H1 (cell line): Measurements from ENCODE around the gene LRRC4C. TPM values are rescaled to one million over a fixed set of nuclear protein-coding genes. Genes with fewer than 3 reads are reported as not detected.

Source experiments
- CTCF ChIA-PET: fragments of 300-600 bp; sonication (Branson Sonifier 250); formaldehyde crosslinking; loops from one replicate; lab custom pipeline; 2021; ENCODE audit not compliant: partially characterized antibody; lab: Charles Lee
- POLR2A ChIA-PET: fragments of 300-600 bp; sonication (Branson Sonifier 250); formaldehyde crosslinking; loops from one replicate; lab custom pipeline; 2021; ENCODE audit warnings: inconsistent platforms; ENCODE audit not compliant: partially characterized antibody; lab: Charles Lee
- DNase-seq, 2 experiments: peaks; one replicate each; pipeline versions ENCODE4 v3.0.0 to v3.0.0-alpha.2; 2010 to 2022; ENCODE audit warnings: low spot score in 2 of 2, low read depth in 1 of 2, mixed read lengths in 1 of 2
- FAIRE-seq: peaks from 2 replicates; lab custom pipeline; 2011; peaks lifted over from hg19 to GRCh38; lab: Jason Lieb, UNC
- H2AFZ ChIP-seq: 2 replicates; pipeline ENCODE4 v1.8.1; 2012; ENCODE audit warnings: low read length, inconsistent platforms
- H2AK5ac ChIP-seq: 2 replicates; pipeline ENCODE4 v1.6.1; 2013; ENCODE audit warnings: low read depth, low read length
- H2BK120ac ChIP-seq: replicated peaks from 2 replicates; pipeline ENCODE3; 2013; ENCODE audit warnings: low read depth, low read length, inconsistent platforms
- H2BK12ac ChIP-seq: 2 replicates; pipeline ENCODE4 v1.6.1; 2013; ENCODE audit warnings: low read depth, low read length
- H2BK15ac ChIP-seq: 2 replicates; pipeline ENCODE4 v1.6.1; 2013; ENCODE audit warnings: low read length
- H2BK20ac ChIP-seq: 2 replicates; pipeline ENCODE4 v1.6.1; 2013; ENCODE audit warnings: low read length
- H2BK5ac ChIP-seq: 2 replicates; pipeline ENCODE4 v1.6.1; 2013; ENCODE audit warnings: low read depth, low read length
- H3K14ac ChIP-seq: 2 replicates; pipeline ENCODE4 v1.6.1; 2013; ENCODE audit warnings: inconsistent platforms; ENCODE audit not compliant: insufficient read length
- H3K18ac ChIP-seq: 2 replicates; pipeline ENCODE4 v1.6.1; 2013; ENCODE audit warnings: low read length; ENCODE audit errors: extremely low read depth
- H3K23ac ChIP-seq: 2 replicates; pipeline ENCODE4 v1.6.1; 2013; ENCODE audit warnings: inconsistent platforms; ENCODE audit not compliant: insufficient read length
- H3K23me2 ChIP-seq: 2 replicates; pipeline ENCODE4 v1.6.1; 2013; ENCODE audit warnings: low read depth, low read length
- H3K27ac ChIP-seq: 2 replicates; pipeline ENCODE4 v1.6.1; 2011; ENCODE audit warnings: low read depth, low read length, inconsistent platforms
- H3K27me3 ChIP-seq, 4 experiments: replicated peaks in 1 of 4; 1 replicate in 1 of 4; 2 replicates in 3 of 4; pipeline versions ENCODE4 v1.6.1 to v1.8.1; 2011 to 2013; ENCODE audit warnings: low read length in 3 of 4, mild to moderate bottlenecking in 3 of 4, inconsistent platforms in 2 of 4, mixed read lengths in 2 of 4, moderate library complexity in 1 of 4; ENCODE audit not compliant: control insufficient read depth in 3 of 4, insufficient read depth in 3 of 4; ENCODE audit errors: extremely low read depth in 1 of 4
- H3K36me3 ChIP-seq, 4 experiments: 2 replicates each; pipeline versions ENCODE4 v1.6.1 to v1.8.1; 2011 to 2013; ENCODE audit warnings: mild to moderate bottlenecking in 4 of 4, low read length in 3 of 4, moderate library complexity in 2 of 4, control low read depth in 1 of 4, inconsistent platforms in 1 of 4; ENCODE audit not compliant: insufficient read depth in 4 of 4, control insufficient read depth in 2 of 4
- H3K4ac ChIP-seq: replicated peaks from 2 replicates; pipeline ENCODE3; 2013; ENCODE audit warnings: low read length, low read depth, mixed read lengths, inconsistent platforms; ENCODE audit not compliant: insufficient read length
- H3K4me1 ChIP-seq, 4 experiments: replicated peaks in 1 of 4; 1 replicate in 1 of 4; 2 replicates in 3 of 4; pipeline versions ENCODE4 v1.6.1 to v1.8.1; 2011 to 2013; ENCODE audit warnings: low read length in 3 of 4, inconsistent platforms in 2 of 4, mixed read lengths in 1 of 4; ENCODE audit not compliant: insufficient read depth in 4 of 4, control insufficient read depth in 3 of 4
- H3K4me2 ChIP-seq, 2 experiments: 2 replicates each; pipeline versions ENCODE4 v1.6.1 to v1.8.1; 2011 to 2013; ENCODE audit warnings: low read depth in 2 of 2, low read length in 2 of 2, control low read depth in 1 of 2, inconsistent platforms in 1 of 2, mild to moderate bottlenecking in 1 of 2; ENCODE audit not compliant: insufficient read depth in 1 of 2
- H3K4me3 ChIP-seq, 4 experiments: fragments of 200-600, 300-600 bp in 1 of 4; sonication (generic), shearing (Covaris generic), sonication (Bioruptor Twin) in 1 of 4; 2 replicates each; pipeline versions ENCODE4 v1.5.1 to v1.8.1; 2011 to 2016; ENCODE audit warnings: low read length in 4 of 4, low read depth in 3 of 4, control low read depth in 2 of 4, inconsistent platforms in 2 of 4, mild to moderate bottlenecking in 2 of 4, mixed read lengths in 1 of 4, moderate library complexity in 1 of 4; ENCODE audit not compliant: insufficient read depth in 2 of 4; ENCODE audit errors: extremely low read depth in 1 of 4
- H3K56ac ChIP-seq: replicated peaks from 2 replicates; pipeline ENCODE3; 2013; ENCODE audit warnings: low read depth, mild to moderate bottlenecking, mixed read lengths, low read length, inconsistent platforms; ENCODE audit not compliant: insufficient read length
- H3K79me1 ChIP-seq: 2 replicates; pipeline ENCODE4 v1.6.1; 2013; ENCODE audit warnings: low read depth, low read length, control low read depth
- H3K79me2 ChIP-seq, 2 experiments: 2 replicates each; pipeline versions ENCODE4 v1.6.1 to v1.8.1; 2012 to 2013; ENCODE audit warnings: low read length in 2 of 2, mild to moderate bottlenecking in 2 of 2, inconsistent platforms in 1 of 2; ENCODE audit not compliant: insufficient read depth in 2 of 2, control insufficient read depth in 1 of 2
- H3K9ac ChIP-seq, 4 experiments: replicated peaks in 1 of 4; 1 replicate in 1 of 4; 2 replicates in 3 of 4; pipeline versions ENCODE4 v1.6.1 to v1.8.1; 2011 to 2013; ENCODE audit warnings: low read depth in 3 of 4, low read length in 3 of 4, control low read depth in 2 of 4, mild to moderate bottlenecking in 2 of 4, moderate library complexity in 2 of 4, inconsistent platforms in 1 of 4; ENCODE audit errors: extremely low read depth in 1 of 4
- H3K9me3 ChIP-seq, 2 experiments: 2 replicates each; pipeline versions ENCODE4 v1.6.1 to v1.8.1; 2012 to 2013; ENCODE audit warnings: mild to moderate bottlenecking in 2 of 2, moderate library complexity in 2 of 2, control low read depth in 1 of 2, inconsistent platforms in 1 of 2, low read depth in 1 of 2, low read length in 1 of 2, mixed read lengths in 1 of 2; ENCODE audit not compliant: insufficient read depth in 2 of 2
- H4K20me1 ChIP-seq, 2 experiments: replicated peaks in 1 of 2; 2 replicates each; pipeline versions ENCODE3 to v1.8.1; 2011 to 2013; ENCODE audit warnings: inconsistent platforms in 2 of 2, low read length in 2 of 2, mild to moderate bottlenecking in 1 of 2; ENCODE audit not compliant: insufficient read depth in 2 of 2, control insufficient read depth in 1 of 2
- H4K5ac ChIP-seq: 2 replicates; pipeline ENCODE4 v1.6.1; 2013; ENCODE audit warnings: low read length, low read depth, mixed read lengths, inconsistent platforms; ENCODE audit not compliant: insufficient read length
- H4K8ac ChIP-seq: 2 replicates; pipeline ENCODE4 v1.8.0; 2013; ENCODE audit warnings: mild to moderate bottlenecking, moderate library complexity, low read length, inconsistent platforms; ENCODE audit not compliant: insufficient read depth; ENCODE audit errors: extremely low read depth
- H4K91ac ChIP-seq: replicated peaks from 2 replicates; pipeline ENCODE3; 2013; ENCODE audit warnings: low read length, mixed read lengths, inconsistent platforms; ENCODE audit not compliant: insufficient read length
- E2F6 ChIP-seq: IDR thresholded peaks from 2 replicates; pipeline ENCODE4 v1.6.1; 2012; ENCODE audit warnings: inconsistent platforms
- WGBS, 2 experiments: shearing (Covaris generic) in 1 of 2; methylation state at CpG; one replicate each; pipeline versions ENCODE4 v1.1.6 to v1.1.7; 2013 to 2015; ENCODE audit warnings: low lambda C conversion rate in 2 of 2, mixed read lengths in 2 of 2, inconsistent platforms in 1 of 2, low coverage in 1 of 2, missing lambda C conversion rate in 1 of 2; ENCODE audit not compliant: insufficient replicate concordance in 2 of 2, insufficient coverage in 1 of 2, insufficient read length in 1 of 2; ENCODE audit errors: extremely low coverage in 1 of 2, missing lambda C conversion rate in 1 of 2; 5-methylcytosine and 5-hydroxymethylcytosine counted together
- polyA plus RNA-seq, 7 experiments: library from polyadenylated mRNA; depleted of rRNA in 3 of 7; stranded (reverse) in 5 of 7; unstranded in 2 of 7; fragments of >200 nt in 5 of 7; fragments of 200-250 nt in 2 of 7; gene quantifications; 1 replicate in 5 of 7; 2 replicates in 1 of 7; 4 replicates in 1 of 7; pipeline versions ENCODE4 v1.2.1 to v1.2.3, GENCODE V29; 2011 to 2013; ENCODE audit warnings: missing spikeins in 2 of 7, mixed read lengths in 2 of 7
- total RNA-seq: library from RNA; stranded (reverse); fragmentation: NEBNext Ultra II Directional; extraction: Animal tissue kit (Norgen Biotek cat#: 25700); gene quantifications from 2 replicates; pipeline ENCODE4 v1.2.1, GENCODE V29; 2021

The LRRC4C gene
- total and polyA plus RNA-seq, 2 of the 8 experiments (the other 6 are each of a cell fraction or from before 2014, with no cell fraction given) = 0.23 to 2.2 TPM

GRCh38 chr11:40179541-40179940 lies 1279.9 kb downstream of the LRRC4C start:
- H3K56ac ChIP-seq = no peak overlapping the region
- no peak for DNase-seq
- no peak overlapping the region for H3K4me2 ChIP-seq

More at GRCh38 chr11:40179541-40179940, 1279.9 kb downstream of the LRRC4C start:
- no peak for TF ChIP-seq E2F6
- H2BK5ac ChIP-seq = no peak overlapping the region
- no peak overlapping the region for H4K91ac ChIP-seq
- no peaks in the 10 kb centered on the region; a peak in 1 of 7 replicates for H3K27me3 ChIP-seq
- H3K36me3 ChIP-seq = no peaks in the 10 kb centered on the region
- no peak overlapping the region for H3K4ac ChIP-seq
- no peak overlapping the region for H3K9ac ChIP-seq
- H4K8ac ChIP-seq = no peak overlapping the region
- ChIA-PET CTCF (interaction anchor here (1.0 kb wide), 1 partner anchor 12 kb away, joined by 4 read pairs; no protein-coding TSS in a partner anchor), POLR2A (no interaction called here)
- no peak overlapping the region for H2BK120ac ChIP-seq
- H3K23ac ChIP-seq = no peak overlapping the region
- no peak for FAIRE-seq
- no peak overlapping the region for H2BK12ac ChIP-seq
- no peak overlapping the region for H2BK15ac ChIP-seq
- H4K20me1 ChIP-seq = no peaks in the 10 kb centered on the region
- H3K79me2 ChIP-seq = no peaks in the 10 kb centered on the region
- no peak overlapping the region for H4K5ac ChIP-seq
- no peaks in the 10 kb centered on the region for H3K9me3 ChIP-seq
- WGBS, 2 experiments = 93% methylated on average over 6 of the region's 6 CpGs; no CpG with 5 or more reads in 1 of the 2 experiments
- no peak overlapping the region for H3K14ac ChIP-seq
- no peak overlapping the region for H3K18ac ChIP-seq
- no peaks in the 10 kb centered on the region for H3K4me1 ChIP-seq
- no peaks in the 10 kb centered on the region for H3K79me1 ChIP-seq
- no peak overlapping the region for H2AFZ ChIP-seq
- no peaks in the 10 kb centered on the region for H3K23me2 ChIP-seq
- no peak overlapping the region for H3K27ac ChIP-seq
- no peak overlapping the region for H2AK5ac ChIP-seq
- H2BK20ac ChIP-seq = no peak overlapping the region
- H3K4me3 ChIP-seq = no peak overlapping the region
